SK-N-SH treated with all-trans-retinoic acid at 6 μM for 48 hours (cell line): ENCODE measurements around the gene HPN.

Experiments
- ATAC-seq: fragments of 200-7000 bp; cut with Tn5 transposase; 3 replicates; pipeline ENCODE4 v1.9.1; 2020; ENCODE audit warnings: mild to moderate bottlenecking, moderate library complexity
- ARNTL ChIP-seq: fragments of 450-650 bp; formaldehyde crosslinking; IDR thresholded peaks from 2 replicates; pipeline ENCODE4 v1.5.0; 2020; ENCODE audit warnings: low read depth, mild to moderate bottlenecking, moderate library complexity, borderline replicate concordance
- BACH2 ChIP-seq: fragments of 250-450 bp; sonication (Bioruptor Pico); IDR thresholded peaks from 2 replicates; pipeline ENCODE4 v1.9.0; 2021; ENCODE audit warnings: mild to moderate bottlenecking, borderline replicate concordance
- CSDC2 ChIP-seq: fragments of 250-450 bp; sonication (Bioruptor Pico); IDR thresholded peaks from 2 replicates; pipeline ENCODE4 v1.5.0; 2020; ENCODE audit warnings: mild to moderate bottlenecking, moderate library complexity
- ESRRG ChIP-seq: fragments of 250-450 bp; sonication (Bioruptor Pico); IDR thresholded peaks from 2 replicates; pipeline ENCODE4 v1.6.1; 2021; ENCODE audit warnings: mild to moderate bottlenecking
- ISL1 ChIP-seq: fragments of 250-450 bp; sonication (Bioruptor Pico); IDR thresholded peaks from 2 replicates; pipeline ENCODE4 v2.1.2; 2022; ENCODE audit warnings: mild to moderate bottlenecking, moderate library complexity
- OSR1 ChIP-seq: fragments of 250-450 bp; sonication (Bioruptor Pico); IDR thresholded peaks from 2 replicates; pipeline ENCODE4 v1.8.0; 2022; ENCODE audit warnings: moderate library complexity, mild to moderate bottlenecking, inconsistent platforms
- PPARA ChIP-seq: fragments of 250-450 bp; sonication (Bioruptor Pico); IDR thresholded peaks from 2 replicates; pipeline ENCODE4 v1.5.0; 2020; ENCODE audit warnings: mild to moderate bottlenecking, borderline replicate concordance
- RARB ChIP-seq: fragments of 250-450 bp; sonication (Bioruptor Pico); IDR thresholded peaks from 2 replicates; pipeline ENCODE4 v1.8.0; 2021; ENCODE audit warnings: mild to moderate bottlenecking, moderate library complexity
- SNAI2 ChIP-seq: fragments of 250-450 bp; sonication (Bioruptor Pico); IDR thresholded peaks from 2 replicates; pipeline ENCODE4 v1.5.0; 2020; ENCODE audit warnings: mild to moderate bottlenecking, moderate library complexity
- TCF4 ChIP-seq: fragments of 250-450 bp; sonication (Bioruptor Pico); IDR thresholded peaks from 2 replicates; pipeline ENCODE4 v1.8.0; 2021; ENCODE audit warnings: mild to moderate bottlenecking, moderate library complexity, borderline replicate concordance
- TOX ChIP-seq: fragments of 250-450 bp; sonication (Bioruptor Pico); IDR thresholded peaks from 2 replicates; pipeline ENCODE4 v1.8.0; 2021; ENCODE audit warnings: mild to moderate bottlenecking, moderate library complexity, borderline replicate concordance
- ZC3H10 ChIP-seq: fragments of 250-450 bp; sonication (Bioruptor Pico); IDR thresholded peaks from 2 replicates; pipeline ENCODE4 v1.5.1; 2021; ENCODE audit warnings: mild to moderate bottlenecking, moderate library complexity
- ZFP3 ChIP-seq: fragments of 250-450 bp; sonication (Bioruptor Pico); IDR thresholded peaks from 2 replicates; pipeline ENCODE4 v1.5.0; 2020; ENCODE audit warnings: mild to moderate bottlenecking, moderate library complexity
- ZFP30 ChIP-seq: fragments of 450-650 bp; formaldehyde crosslinking; IDR thresholded peaks from 2 replicates; pipeline ENCODE4 v1.5.0; 2022; ENCODE audit warnings: mild to moderate bottlenecking, moderate library complexity
- ZNF565 ChIP-seq: fragments of 450-650 bp; formaldehyde crosslinking; conservative IDR thresholded peaks from 2 replicates; pipeline ENCODE4 v1.5.0; 2020; ENCODE audit warnings: low read depth, mild to moderate bottlenecking, moderate library complexity
- ZNF70 ChIP-seq: fragments of 450-650 bp; formaldehyde crosslinking; IDR thresholded peaks from 2 replicates; pipeline ENCODE4 v1.5.0; 2020; ENCODE audit warnings: mild to moderate bottlenecking, moderate library complexity
- ZNF8 ChIP-seq: fragments of 450-650 bp; formaldehyde crosslinking; IDR thresholded peaks from 2 replicates; pipeline ENCODE4 v1.5.0; 2020; ENCODE audit warnings: mild to moderate bottlenecking, moderate library complexity
- TF ChIP-seq, protein P1 (sequence below): fragments of 250-450 bp; sonication (Bioruptor Pico); IDR thresholded peaks from 2 replicates; pipeline ENCODE4 v1.5.1; 2020; ENCODE audit warnings: low read depth, mild to moderate bottlenecking, moderate library complexity
- TF ChIP-seq, protein P2 (sequence below): fragments of 250-450 bp; sonication (Bioruptor Pico); IDR thresholded peaks from 2 replicates; pipeline ENCODE4 v1.5.1; 2021; ENCODE audit warnings: mild to moderate bottlenecking, moderate library complexity
- TF ChIP-seq, protein P3 (sequence below): fragments of 250-450 bp; sonication (Bioruptor Pico); IDR thresholded peaks from 2 replicates; pipeline ENCODE4 v1.8.0; 2021; ENCODE audit warnings: low read depth, mild to moderate bottlenecking, moderate library complexity, borderline replicate concordance
- TF ChIP-seq, protein P4 (sequence below): fragments of 250-450 bp; sonication (Bioruptor Pico); IDR thresholded peaks from 2 replicates; pipeline ENCODE4 v1.8.0; 2020; ENCODE audit warnings: mild to moderate bottlenecking, moderate library complexity, borderline replicate concordance

The HPN gene

DNA sequence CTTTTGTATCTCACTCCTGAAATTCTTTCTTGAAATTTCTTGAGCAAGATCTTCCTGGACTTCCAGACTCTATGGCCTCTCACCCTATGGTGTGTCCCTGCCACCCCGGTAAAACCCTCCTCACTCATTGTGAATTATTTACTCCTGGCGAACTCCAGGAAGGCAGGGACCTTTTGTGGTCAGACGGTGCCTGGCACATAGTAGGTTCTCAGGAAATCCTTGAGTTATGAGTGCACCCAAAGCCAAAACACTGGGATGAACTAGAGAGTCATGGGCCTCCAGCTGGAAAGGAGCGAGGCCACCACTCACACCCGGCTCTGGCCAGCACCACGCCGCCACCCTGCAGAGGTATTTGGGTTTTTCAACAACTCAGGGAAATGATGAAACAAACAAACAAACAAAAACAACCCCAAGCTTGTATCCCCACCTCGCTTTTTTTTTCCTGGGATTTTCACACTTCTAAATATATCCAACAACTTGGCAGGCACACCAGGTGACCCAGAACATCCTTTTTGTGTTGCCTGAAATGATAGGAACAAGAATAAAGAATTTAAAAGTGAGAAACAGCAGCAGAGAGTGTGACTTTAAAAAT is 11.2 kb downstream of the HPN start:
- ATAC-seq = no peak
- TF ChIP-seq TOX (CRISPR knock-in tag) (no peak), ZFP30 (CRISPR knock-in tag) (no peak), ESRRG (CRISPR knock-in tag) (no peak), ZNF8 (CRISPR knock-in tag) (no peak), ZNF565 (no peak), CSDC2 (no peak), BACH2 (no peak), TCF4 (no peak), ZFP3 (CRISPR knock-in tag) (no peak)
- TF ChIP-seq, protein P1, sequence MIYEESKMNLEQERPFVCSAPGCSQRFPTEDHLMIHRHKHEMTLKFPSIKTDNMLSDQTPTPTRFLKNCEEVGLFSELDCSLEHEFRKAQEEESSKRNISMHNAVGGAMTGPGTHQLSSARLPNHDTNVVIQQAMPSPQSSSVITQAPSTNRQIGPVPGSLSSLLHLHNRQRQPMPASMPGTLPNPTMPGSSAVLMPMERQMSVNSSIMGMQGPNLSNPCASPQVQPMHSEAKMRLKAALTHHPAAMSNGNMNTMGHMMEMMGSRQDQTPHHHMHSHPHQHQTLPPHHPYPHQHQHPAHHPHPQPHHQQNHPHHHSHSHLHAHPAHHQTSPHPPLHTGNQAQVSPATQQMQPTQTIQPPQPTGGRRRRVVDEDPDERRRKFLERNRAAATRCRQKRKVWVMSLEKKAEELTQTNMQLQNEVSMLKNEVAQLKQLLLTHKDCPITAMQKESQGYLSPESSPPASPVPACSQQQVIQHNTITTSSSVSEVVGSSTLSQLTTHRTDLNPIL = no peak
- TF ChIP-seq, protein P2, sequence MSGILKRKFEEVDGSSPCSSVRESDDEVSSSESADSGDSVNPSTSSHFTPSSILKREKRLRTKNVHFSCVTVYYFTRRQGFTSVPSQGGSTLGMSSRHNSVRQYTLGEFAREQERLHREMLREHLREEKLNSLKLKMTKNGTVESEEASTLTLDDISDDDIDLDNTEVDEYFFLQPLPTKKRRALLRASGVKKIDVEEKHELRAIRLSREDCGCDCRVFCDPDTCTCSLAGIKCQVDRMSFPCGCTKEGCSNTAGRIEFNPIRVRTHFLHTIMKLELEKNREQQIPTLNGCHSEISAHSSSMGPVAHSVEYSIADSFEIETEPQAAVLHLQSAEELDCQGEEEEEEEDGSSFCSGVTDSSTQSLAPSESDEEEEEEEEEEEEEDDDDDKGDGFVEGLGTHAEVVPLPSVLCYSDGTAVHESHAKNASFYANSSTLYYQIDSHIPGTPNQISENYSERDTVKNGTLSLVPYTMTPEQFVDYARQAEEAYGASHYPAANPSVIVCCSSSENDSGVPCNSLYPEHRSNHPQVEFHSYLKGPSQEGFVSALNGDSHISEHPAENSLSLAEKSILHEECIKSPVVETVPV (CRISPR knock-in tag) = no peak

DNA sequence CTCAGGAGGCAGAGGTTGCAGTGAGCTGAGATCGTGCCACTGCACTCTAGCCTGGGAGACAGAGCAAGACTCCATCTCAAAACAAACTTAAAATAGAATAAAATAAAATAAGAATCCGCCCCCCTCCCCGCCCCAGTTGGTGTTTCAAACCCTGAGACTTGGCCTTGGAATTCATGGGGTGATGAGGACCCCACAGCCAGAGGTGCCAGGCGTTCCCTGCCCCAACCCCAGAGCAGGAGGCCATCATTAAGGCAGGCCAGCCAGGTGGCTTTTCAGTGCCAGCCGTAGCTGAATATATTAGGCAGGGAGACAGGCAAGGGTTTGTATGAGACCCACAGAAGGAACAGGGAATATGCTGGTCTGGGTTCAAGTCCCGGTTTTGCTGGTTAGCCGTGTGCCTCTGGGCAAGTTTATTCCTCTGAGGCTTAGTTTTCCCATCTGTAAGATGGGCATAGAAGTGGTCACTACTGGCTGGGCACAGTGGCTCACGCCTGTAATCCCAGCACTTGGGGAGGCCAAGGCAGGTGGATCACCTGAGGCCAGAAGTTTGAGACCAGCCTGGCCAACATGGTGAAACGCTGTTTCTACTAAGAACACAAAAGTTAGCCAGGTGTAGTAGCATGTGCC is 12.3 kb downstream of the HPN start:
- no peak for TF ChIP-seq ZFP3 (CRISPR knock-in tag)
- no peak for ATAC-seq

DNA sequence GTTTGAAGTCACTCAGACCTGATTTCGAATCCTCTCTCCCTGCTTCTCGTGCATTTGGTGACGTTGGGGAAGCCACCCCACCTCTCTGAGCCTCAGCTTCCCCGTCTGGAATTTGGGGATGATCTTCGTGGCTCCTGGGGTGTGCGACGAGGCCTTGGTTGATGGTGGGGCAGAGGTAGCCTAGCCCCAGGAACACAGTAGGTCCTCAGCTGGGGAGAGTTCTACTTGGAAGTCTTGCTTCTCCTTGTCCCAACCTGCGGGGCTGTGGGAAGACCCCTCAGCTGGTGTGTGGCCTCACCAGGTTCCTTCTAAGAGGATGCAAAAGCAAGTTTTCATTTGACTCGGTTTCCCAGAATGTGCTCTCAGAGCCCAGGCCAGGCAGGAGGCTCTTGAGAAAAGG is 13.1 kb downstream of the HPN start:
- TF ChIP-seq TOX (CRISPR knock-in tag) = no peak
- TF ChIP-seq CSDC2 = no peak
- TF ChIP-seq TCF4 = no peak
- TF ChIP-seq ISL1 (CRISPR knock-in tag) = no peak
- TF ChIP-seq ZNF8 (CRISPR knock-in tag) = no peak
- TF ChIP-seq, protein P3, sequence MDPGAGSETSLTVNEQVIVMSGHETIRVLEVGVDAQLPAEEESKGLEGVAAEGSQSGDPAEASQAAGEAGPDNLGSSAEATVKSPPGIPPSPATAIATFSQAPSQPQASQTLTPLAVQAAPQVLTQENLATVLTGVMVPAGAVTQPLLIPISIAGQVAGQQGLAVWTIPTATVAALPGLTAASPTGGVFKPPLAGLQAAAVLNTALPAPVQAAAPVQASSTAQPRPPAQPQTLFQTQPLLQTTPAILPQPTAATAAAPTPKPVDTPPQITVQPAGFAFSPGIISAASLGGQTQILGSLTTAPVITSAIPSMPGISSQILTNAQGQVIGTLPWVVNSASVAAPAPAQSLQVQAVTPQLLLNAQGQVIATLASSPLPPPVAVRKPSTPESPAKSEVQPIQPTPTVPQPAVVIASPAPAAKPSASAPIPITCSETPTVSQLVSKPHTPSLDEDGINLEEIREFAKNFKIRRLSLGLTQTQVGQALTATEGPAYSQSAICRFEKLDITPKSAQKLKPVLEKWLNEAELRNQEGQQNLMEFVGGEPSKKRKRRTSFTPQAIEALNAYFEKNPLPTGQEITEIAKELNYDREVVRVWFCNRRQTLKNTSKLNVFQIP (CRISPR knock-in tag) = no peak
- no peak for TF ChIP-seq PPARA (CRISPR knock-in tag)
- TF ChIP-seq ZC3H10 (CRISPR knock-in tag) = no peak
- TF ChIP-seq, protein P4, sequence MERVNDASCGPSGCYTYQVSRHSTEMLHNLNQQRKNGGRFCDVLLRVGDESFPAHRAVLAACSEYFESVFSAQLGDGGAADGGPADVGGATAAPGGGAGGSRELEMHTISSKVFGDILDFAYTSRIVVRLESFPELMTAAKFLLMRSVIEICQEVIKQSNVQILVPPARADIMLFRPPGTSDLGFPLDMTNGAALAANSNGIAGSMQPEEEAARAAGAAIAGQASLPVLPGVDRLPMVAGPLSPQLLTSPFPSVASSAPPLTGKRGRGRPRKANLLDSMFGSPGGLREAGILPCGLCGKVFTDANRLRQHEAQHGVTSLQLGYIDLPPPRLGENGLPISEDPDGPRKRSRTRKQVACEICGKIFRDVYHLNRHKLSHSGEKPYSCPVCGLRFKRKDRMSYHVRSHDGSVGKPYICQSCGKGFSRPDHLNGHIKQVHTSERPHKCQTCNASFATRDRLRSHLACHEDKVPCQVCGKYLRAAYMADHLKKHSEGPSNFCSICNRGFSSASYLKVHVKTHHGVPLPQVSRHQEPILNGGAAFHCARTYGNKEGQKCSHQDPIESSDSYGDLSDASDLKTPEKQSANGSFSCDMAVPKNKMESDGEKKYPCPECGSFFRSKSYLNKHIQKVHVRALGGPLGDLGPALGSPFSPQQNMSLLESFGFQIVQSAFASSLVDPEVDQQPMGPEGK (CRISPR knock-in tag) = no peak
- TF ChIP-seq ZFP3 (CRISPR knock-in tag) = no peak
- TF ChIP-seq ZNF70 (CRISPR knock-in tag) = no peak
- no peak for TF ChIP-seq RARB
- TF ChIP-seq ARNTL = no peak
- no peak for TF ChIP-seq OSR1 (CRISPR knock-in tag)
- TF ChIP-seq, protein P1 = no peak
- no peak for TF ChIP-seq ZNF565
- no peak for TF ChIP-seq ESRRG (CRISPR knock-in tag)
- TF ChIP-seq, protein P2 (CRISPR knock-in tag) = no peak
- no peak for TF ChIP-seq SNAI2 (CRISPR knock-in tag)
- TF ChIP-seq, all 23 proteins: peak for 0
- ATAC-seq = no peak
